HFFc6 (cell line): ENCODE data around the gene GTPBP2. TPM values are rescaled to one million over a fixed set of nuclear protein-coding genes. Genes with fewer than 3 reads are reported as not detected.

Source experiments
- DNase-seq: peaks from one replicate; pipeline ENCODE4 v3.0.0-alpha.2; 2018
- H3K27ac Mint-ChIP-seq: 2 replicates; pipeline ENCODE4 v1.8.0; 2020; ENCODE audit warnings: mild to moderate bottlenecking, mixed read lengths
- H3K27me3 Mint-ChIP-seq: 2 replicates; pipeline ENCODE4 v1.8.0; 2021; ENCODE audit warnings: mild to moderate bottlenecking, moderate library complexity, mixed read lengths; ENCODE audit not compliant: insufficient read depth
- H3K36me3 Mint-ChIP-seq: 2 replicates; pipeline ENCODE4 v1.8.0; 2021; ENCODE audit warnings: low read depth, mixed read lengths
- H3K4me1 Mint-ChIP-seq: 2 replicates; pipeline ENCODE4 v1.8.0; 2020; ENCODE audit warnings: low read depth, mixed read lengths
- H3K4me3 Mint-ChIP-seq: 2 replicates; pipeline ENCODE4 v1.8.0; 2020; ENCODE audit warnings: mild to moderate bottlenecking, moderate library complexity, mixed read lengths
- H3K9me3 Mint-ChIP-seq: 2 replicates; pipeline ENCODE4 v1.8.0; 2020; ENCODE audit warnings: mild to moderate bottlenecking, mixed read lengths
- long read RNA-seq: library from polyadenylated mRNA; unstranded; transcript quantifications from one replicate; pipeline ENCODE4 v2.0.0, GENCODE V29; 2019
- total RNA-seq, 6 experiments: library from RNA; stranded (reverse); fragmentation: NEBNext Ultra II Directional; extraction: Animal tissue kit (Norgen Biotek cat#: 25700); gene quantifications; 2 replicates in 1 of 6; 3 replicates in 5 of 6; pipeline ENCODE4 v1.2.3, GENCODE V29; 2021
- TF ChIP-seq, protein P1 (sequence below): fragments of 200-600 bp; sonication (generic); IDR thresholded peaks from 2 replicates; pipeline ENCODE4 v1.5.0; 2021; ENCODE audit warnings: antibody characterized with exemption, mild to moderate bottlenecking

GTPBP2 gene, protein sequence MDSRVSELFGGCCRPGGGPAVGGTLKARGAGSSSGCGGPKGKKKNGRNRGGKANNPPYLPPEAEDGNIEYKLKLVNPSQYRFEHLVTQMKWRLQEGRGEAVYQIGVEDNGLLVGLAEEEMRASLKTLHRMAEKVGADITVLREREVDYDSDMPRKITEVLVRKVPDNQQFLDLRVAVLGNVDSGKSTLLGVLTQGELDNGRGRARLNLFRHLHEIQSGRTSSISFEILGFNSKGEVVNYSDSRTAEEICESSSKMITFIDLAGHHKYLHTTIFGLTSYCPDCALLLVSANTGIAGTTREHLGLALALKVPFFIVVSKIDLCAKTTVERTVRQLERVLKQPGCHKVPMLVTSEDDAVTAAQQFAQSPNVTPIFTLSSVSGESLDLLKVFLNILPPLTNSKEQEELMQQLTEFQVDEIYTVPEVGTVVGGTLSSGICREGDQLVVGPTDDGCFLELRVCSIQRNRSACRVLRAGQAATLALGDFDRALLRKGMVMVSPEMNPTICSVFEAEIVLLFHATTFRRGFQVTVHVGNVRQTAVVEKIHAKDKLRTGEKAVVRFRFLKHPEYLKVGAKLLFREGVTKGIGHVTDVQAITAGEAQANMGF
- total RNA-seq, result 10 to 100 TPM; 35.6 to 47.7 (median 41.0) TPM
- long read RNA-seq, partial matches to known transcripts, result 0 of 3 reads
- long read RNA-seq, other reads (novel, unspliced or antisense), result 2 of 3 reads

DNA sequence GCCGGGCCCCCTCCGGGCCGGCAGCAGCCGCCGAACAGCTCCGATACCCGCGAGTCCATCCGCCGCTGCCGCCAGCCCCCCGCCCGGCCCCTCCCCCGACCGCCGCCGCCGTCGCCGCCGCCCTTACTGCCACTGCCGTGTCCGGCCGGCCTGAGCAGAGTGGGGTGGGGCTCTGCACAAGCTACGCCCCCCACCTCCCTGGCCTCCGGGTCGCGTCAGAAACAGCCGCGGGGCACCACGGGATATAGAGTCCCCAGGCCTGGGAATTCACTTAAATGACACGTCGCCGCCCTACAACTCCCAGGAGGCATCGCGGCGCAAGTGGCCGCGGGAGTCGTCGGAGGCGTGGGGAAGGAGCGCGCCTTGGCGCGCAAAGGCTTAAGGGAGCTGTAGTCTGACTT, at the start of gene GTPBP2:
Gene GTPBP2 (minus strand): TSS at position 161 of the 401 bp plus-strand sequence. CDS start 102 bp downstream, at position 59.
- H3K27ac Mint-ChIP-seq, result peak within 1 kb of the TSS; percentile 97
- peaks cover 23% of the 10 kb centered on the region for H3K36me3 Mint-ChIP-seq
- H3K27me3 Mint-ChIP-seq, result peaks cover 9% of the 10 kb centered on the region
- TF ChIP-seq, protein P1, sequence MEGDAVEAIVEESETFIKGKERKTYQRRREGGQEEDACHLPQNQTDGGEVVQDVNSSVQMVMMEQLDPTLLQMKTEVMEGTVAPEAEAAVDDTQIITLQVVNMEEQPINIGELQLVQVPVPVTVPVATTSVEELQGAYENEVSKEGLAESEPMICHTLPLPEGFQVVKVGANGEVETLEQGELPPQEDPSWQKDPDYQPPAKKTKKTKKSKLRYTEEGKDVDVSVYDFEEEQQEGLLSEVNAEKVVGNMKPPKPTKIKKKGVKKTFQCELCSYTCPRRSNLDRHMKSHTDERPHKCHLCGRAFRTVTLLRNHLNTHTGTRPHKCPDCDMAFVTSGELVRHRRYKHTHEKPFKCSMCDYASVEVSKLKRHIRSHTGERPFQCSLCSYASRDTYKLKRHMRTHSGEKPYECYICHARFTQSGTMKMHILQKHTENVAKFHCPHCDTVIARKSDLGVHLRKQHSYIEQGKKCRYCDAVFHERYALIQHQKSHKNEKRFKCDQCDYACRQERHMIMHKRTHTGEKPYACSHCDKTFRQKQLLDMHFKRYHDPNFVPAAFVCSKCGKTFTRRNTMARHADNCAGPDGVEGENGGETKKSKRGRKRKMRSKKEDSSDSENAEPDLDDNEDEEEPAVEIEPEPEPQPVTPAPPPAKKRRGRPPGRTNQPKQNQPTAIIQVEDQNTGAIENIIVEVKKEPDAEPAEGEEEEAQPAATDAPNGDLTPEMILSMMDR, result no peak
- DNase-seq, result peak; percentile 99
- no peaks in the 10 kb centered on the region for H3K9me3 Mint-ChIP-seq
- H3K4me3 Mint-ChIP-seq, result peak within 1 kb of the TSS; percentile 98
- peaks cover 38% of the 10 kb centered on the region for H3K4me1 Mint-ChIP-seq

DNA sequence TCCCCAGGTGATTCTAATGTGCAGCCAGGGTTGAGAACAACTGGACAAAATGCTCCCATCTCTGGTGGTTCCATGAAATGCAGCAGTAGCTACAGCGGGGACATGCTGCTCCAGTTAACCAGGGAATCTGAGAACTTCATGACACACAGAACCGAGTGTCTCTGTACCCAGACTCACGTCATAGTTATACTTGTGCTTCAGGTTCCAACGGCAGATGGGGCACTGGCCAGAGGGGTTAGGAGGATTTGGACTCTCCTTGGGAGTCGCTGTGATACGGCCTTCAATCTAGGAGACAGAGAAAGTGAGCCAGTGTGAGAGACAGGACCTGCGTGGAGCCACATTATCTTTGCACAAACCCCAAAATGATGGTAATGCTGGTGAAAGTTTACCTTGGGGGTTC, 49.3 kb upstream of the GTPBP2 start:
- Mint-ChIP-seq H3K36me3 (peaks cover 16% of the 10 kb centered on the region), H3K27me3 (no peaks in the 10 kb centered on the region; the same call in 1 of the 2 replicates), H3K27ac (no peak overlapping the region), H3K4me3 (no peak overlapping the region), H3K4me1 (peaks cover 10% of the 10 kb centered on the region), H3K9me3 (no peaks in the 10 kb centered on the region)
- TF ChIP-seq, protein P1, result no peak
- DNase-seq, result no peak

DNA sequence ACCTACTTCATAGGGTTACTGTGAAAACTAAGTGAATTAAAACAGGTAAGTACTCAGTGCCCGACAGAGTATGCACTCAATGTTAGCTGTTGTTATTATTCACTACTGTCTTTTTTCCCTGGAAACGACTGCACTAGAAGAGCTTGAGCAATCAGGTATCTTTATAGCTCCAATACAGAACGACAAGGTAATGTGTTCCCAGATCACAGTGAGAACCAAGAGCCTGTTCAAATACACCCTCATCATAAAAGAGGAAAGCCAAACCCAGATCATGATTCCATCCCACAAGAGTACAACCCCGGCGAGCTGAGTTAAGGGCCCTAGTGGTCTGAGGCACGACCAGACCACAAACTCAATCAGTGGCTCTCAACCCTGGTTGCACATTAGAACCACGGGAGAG, 48.7 kb upstream of the GTPBP2 start:
- Mint-ChIP-seq H3K4me3 (no peak overlapping the region), H3K36me3 (peaks cover 16% of the 10 kb centered on the region), H3K9me3 (no peaks in the 10 kb centered on the region), H3K27me3 (no peaks in the 10 kb centered on the region; the same call in 1 of the 2 replicates), H3K4me1 (peaks cover 4% of the 10 kb centered on the region), H3K27ac (no peak overlapping the region)
- DNase-seq, result no peak
- TF ChIP-seq, protein P1, result no peak

DNA sequence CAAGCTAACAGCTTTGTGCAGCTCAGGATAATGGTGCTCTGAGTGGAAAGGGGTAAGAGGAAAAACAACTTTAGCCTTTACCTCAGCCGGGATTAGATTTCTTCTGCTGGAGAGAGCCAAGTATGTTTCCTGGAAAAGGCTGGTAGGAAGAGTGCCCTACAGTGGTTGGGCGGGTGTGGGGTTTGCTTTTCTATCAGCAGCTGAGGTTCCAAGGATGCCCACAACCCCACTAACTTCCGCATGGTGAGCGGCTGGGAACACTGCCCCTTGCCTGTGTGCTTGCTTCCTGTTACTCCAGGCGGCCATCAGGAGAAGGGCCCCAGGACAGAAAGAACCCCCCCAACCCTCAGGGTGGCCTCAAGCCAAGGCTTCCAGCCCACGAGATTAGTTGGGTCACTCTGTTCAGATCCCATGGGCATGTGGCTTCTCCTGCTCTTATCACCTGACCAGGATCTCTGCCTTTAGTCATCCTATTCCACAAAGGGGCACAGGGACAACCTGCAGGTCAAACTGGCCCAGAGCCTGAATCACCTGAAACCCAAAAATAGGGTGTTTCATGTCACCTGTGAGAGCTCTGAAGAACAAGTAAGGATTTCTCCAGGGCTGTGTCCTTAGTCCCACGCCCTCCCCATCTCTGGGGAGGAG, 48.0 kb upstream of the GTPBP2 start:
- TF ChIP-seq, protein P1, result no peak
- Mint-ChIP-seq H3K36me3 (peaks cover 11% of the 10 kb centered on the region; the same call in 1 of the 2 replicates), H3K9me3 (no peaks in the 10 kb centered on the region), H3K27me3 (no peaks in the 10 kb centered on the region; the same call in 1 of the 2 replicates), H3K27ac (no peak overlapping the region), H3K4me3 (no peak overlapping the region), H3K4me1 (no peaks in the 10 kb centered on the region)
- DNase-seq, result no peak

DNA sequence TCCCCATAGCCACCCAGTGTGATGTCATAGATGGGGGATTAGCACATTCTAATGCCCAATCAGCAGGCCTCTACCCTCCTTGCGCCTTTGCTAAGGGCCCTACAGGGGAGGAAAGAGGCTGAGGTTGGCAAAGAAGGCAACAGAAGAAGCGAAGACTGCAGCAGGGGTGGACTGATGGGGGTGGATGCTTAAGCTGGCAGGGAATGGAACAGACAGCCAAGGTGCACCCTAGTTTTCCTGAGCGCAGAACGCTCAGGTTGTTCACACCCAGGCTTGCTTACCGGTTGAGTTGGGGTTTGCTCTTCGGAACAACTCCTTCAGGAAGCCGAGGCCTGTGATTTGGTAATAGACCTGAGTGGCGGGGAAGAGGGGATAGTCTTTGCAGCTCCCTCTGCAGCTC, 45.9 kb upstream of the GTPBP2 start:
- TF ChIP-seq, protein P1, result no peak
- H3K4me3 Mint-ChIP-seq, result no peak overlapping the region
- H3K27ac Mint-ChIP-seq, result no peak overlapping the region
- no peak for DNase-seq
- H3K9me3 Mint-ChIP-seq, result no peaks in the 10 kb centered on the region
- H3K27me3 Mint-ChIP-seq, result no peaks in the 10 kb centered on the region; the same call in 1 of the 2 replicates
- H3K4me1 Mint-ChIP-seq, result no peaks in the 10 kb centered on the region
- H3K36me3 Mint-ChIP-seq, result peaks cover 11% of the 10 kb centered on the region
